ENCODE results near the gene PSME3IP1.

Gene PSME3IP1, protein sequence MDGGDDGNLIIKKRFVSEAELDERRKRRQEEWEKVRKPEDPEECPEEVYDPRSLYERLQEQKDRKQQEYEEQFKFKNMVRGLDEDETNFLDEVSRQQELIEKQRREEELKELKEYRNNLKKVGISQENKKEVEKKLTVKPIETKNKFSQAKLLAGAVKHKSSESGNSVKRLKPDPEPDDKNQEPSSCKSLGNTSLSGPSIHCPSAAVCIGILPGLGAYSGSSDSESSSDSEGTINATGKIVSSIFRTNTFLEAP

DNA sequence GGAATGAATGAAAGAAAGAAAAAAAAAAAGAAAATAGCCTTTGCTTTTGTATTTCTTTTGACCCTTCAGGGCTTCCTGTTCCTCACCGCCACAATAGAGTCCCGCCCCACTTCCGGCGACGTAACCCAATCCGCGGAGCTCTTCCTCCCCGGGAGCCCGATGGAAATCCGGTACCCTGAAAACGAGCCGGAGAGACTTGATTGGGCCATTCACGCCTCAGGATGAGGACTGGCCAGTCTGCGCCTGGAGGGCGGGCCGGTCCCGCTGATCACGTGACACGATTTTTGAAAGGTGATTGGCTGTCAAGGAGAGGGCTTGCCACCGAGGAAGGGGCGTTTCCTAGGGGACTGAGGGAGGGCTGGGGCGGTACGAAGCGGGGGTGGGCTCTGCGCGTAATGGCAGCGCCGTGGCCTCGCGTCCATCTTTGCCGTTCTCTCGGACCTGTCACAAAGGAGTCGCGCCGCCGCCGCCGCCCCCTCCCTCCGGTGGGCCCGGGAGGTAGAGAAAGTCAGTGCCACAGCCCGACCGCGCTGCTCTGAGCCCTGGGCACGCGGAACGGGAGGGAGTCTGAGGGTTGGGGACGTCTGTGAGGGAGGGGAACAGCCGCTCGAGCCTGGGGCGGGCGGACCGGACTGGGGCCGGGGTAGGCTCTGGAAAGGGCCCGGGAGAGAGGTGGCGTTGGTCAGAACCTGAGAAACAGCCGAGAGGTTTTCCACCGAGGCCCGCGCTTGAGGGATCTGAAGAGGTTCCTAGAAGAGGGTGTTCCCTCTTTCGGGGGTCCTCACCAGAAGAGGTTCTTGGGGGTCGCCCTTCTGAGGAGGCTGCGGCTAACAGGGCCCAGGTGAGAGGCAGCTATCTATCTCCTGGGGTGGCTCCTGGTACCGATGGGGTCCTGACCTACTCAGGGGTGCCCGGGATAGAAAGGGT lies at the start of gene PSME3IP1, which contains the start of gene RSPRY1:
Gene PSME3IP1 (minus strand): TSS at position 95 of the 927 bp plus-strand sequence. CDS start 12,185 bp downstream, outside the sequence.
Gene RSPRY1 (plus strand): TSS at position 385 of the 927 bp plus-strand sequence. CDS start 18,330 bp downstream, outside the sequence.
- H4K20me1 ChIP-seq: peaks cover 10 to 54% (median 40%) of the 10 kb centered on the region in 11 experiments; a peak in 17 of 22 replicates
- H3K27me3 ChIP-seq: no peaks in the 10 kb centered on the region
- no peak for TF ChIP-seq Cebpa-rat (IDR thresholded peaks at IDR 0.05)
- H3K4me1 ChIP-seq: peaks cover 22 to 53% (median 39%) of the 10 kb centered on the region in 10 experiments
- H3K9me3 ChIP-seq (replicated peaks in 1 of 11): no peaks in the 10 kb centered on the region
- H3K4me2 ChIP-seq: peak within 1 kb of the TSS; percentile 91 to 99 (median 95)
- H3K27ac ChIP-seq: peak within 1 kb of the TSS; percentile 87 to 97 (median 92)
- peaks cover 4 to 20% (median 11%) of the 10 kb centered on the region in 11 experiments; a peak in 15 of 22 replicates for H3K36me3 ChIP-seq
- peak within 1 kb of the TSS; percentile 91 to 98 (median 94) for H3K9ac ChIP-seq
- peak within 1 kb of the TSS; percentile 83 to 99 (median 88) for H3K4me3 ChIP-seq

DNA sequence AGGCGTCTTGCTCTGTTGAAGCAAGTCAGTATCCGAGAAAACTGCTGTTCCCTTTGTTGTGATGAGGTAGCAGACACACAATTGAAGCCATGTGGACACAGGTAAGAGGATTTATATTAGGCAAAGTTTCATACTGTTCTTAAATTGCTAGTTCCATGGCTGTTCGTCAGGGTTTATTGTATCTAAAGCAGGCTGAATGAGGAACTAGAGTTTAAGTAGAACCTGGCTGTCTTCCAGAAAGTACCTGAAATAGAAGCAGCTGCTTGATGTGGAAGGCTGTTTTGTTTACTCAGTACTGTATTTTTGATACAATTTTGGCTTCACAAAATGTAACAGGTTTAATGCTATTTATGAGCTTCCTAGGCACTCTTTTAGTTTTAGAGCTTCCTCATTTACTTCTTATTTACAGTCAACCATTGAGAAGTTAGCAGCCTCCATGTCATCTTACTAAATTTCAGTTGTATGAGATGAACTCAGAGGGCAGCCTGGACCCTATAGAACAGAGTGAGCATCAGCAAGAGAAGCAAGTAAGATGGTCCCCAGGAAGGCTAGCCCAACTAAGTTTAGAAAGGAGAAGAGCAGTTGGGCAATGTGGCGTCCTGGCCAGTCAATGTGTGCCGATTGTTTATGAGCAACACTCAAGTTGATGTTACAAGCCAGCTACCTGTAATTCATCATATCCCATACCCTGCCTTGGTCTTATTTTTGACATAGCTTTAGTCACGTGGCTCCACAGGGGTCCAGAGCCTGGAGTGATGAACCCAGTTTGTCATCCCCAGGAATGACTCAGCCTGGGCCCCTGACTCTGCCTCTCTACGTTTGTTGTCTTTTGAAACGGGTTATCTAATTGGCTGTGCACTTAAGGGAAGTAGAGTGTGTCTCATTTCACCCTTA lies 49.5 kb upstream of the PSME3IP1 start:
- peak overlapping the region in 2 of 11 experiments; percentile 8 to 11; a peak in 3 of 22 replicates for H3K4me2 ChIP-seq
- H3K4me1 ChIP-seq: peaks cover 0 to 17% (median 7%) of the 10 kb centered on the region in 10 experiments; a peak in 11 of 20 replicates
- peaks cover 81 to 100% (median 98%) of the 10 kb centered on the region in 11 experiments for H3K36me3 ChIP-seq
- no peaks in the 10 kb centered on the region for H3K27me3 ChIP-seq
- no peaks in the 10 kb centered on the region for H3K9me3 ChIP-seq (replicated peaks in 1 of 11)
- H3K9ac ChIP-seq: no peak overlapping the region
- H3K4me3 ChIP-seq: no peak overlapping the region
- no peak for TF ChIP-seq Cebpa-rat (IDR thresholded peaks at IDR 0.05)
- peaks cover 0 to 8% (median 0%) of the 10 kb centered on the region in 11 experiments; a peak in 1 of 22 replicates for H4K20me1 ChIP-seq
- no peak overlapping the region for H3K27ac ChIP-seq

DNA sequence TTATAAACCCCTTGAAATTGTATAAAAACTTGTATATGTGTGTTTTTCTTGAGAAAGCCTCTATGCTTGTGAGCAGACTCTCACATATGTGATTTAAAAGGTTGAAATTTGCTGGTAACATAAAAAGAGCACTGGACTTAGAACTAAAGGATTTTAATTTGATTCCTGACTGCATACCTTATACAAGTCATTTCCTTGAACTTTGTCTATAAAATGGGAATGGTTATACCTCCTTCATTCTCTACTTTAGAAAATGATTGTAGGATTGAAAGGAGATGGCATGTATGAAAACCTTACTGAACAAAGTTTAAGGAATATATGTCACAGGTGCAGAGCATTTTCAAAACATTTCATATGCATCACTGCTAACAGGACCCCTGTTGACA lies 48.9 kb upstream of the PSME3IP1 start:
- Histone ChIP-seq H3K36me3 (peaks cover 85 to 100% (median 98%) of the 10 kb centered on the region in 11 experiments), H3K4me2 (peak overlapping the region in 1 of 11 experiments; percentile 9; a peak in 1 of 22 replicates), H3K9me3 (replicated peaks in 1 of 11) (no peaks in the 10 kb centered on the region), H3K9ac (no peak overlapping the region), H3K27ac (no peak overlapping the region), H3K4me1 (peaks cover 0 to 16% (median 6%) of the 10 kb centered on the region in 10 experiments; a peak in 10 of 20 replicates), H4K20me1 (peaks cover 0 to 8% (median 0%) of the 10 kb centered on the region in 11 experiments; a peak in 1 of 22 replicates), H3K4me3 (no peak overlapping the region), H3K27me3 (no peaks in the 10 kb centered on the region)
- no peak for TF ChIP-seq Cebpa-rat (IDR thresholded peaks at IDR 0.05)

DNA sequence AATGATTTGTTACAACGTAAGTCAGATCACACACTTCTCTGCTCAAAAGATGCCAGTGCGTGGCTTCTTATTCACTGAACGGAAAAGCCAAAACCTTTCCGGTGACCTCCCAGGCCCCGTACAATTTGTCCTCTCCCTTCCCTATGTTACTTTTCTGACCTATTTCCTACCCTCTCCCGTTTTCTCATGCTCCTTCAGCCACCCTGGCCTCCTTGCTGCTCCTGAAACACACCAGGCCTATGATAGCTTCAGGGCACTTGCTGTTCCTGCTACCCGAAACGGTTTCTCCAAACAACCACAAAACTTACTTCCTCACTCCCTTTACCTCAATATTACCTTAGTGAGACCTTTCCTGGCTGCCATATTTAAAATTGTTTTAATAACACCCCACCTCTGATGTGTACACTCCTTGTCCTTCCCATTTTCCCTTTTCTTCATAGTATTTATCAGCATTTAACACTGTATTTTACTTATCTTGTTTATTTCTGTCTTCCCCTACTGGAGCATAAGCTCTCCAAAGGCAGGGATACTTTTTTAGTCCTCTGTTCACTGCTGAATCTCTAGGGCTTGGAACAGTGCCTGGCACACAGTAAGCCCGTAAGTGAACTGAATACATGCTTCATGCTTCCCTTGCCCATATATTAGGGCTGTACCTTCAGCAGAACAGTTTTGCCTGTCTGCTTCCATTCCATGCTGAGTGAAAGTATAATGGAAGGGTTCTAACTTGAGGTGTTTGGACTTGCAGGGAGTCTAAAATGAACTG lies 48.3 kb upstream of the PSME3IP1 start:
- Histone ChIP-seq H3K4me2 (no peak overlapping the region), H3K4me3 (no peak overlapping the region), H3K9ac (no peak overlapping the region), H3K36me3 (peaks cover 85 to 100% (median 100%) of the 10 kb centered on the region in 11 experiments), H3K9me3 (replicated peaks in 1 of 11) (no peaks in the 10 kb centered on the region), H4K20me1 (peaks cover 0 to 8% (median 0%) of the 10 kb centered on the region in 11 experiments; a peak in 1 of 22 replicates), H3K4me1 (peaks cover 0 to 16% (median 6%) of the 10 kb centered on the region in 10 experiments; a peak in 10 of 20 replicates), H3K27me3 (no peaks in the 10 kb centered on the region), H3K27ac (no peak overlapping the region)
- TF ChIP-seq Cebpa-rat (IDR thresholded peaks at IDR 0.05): no peak

DNA sequence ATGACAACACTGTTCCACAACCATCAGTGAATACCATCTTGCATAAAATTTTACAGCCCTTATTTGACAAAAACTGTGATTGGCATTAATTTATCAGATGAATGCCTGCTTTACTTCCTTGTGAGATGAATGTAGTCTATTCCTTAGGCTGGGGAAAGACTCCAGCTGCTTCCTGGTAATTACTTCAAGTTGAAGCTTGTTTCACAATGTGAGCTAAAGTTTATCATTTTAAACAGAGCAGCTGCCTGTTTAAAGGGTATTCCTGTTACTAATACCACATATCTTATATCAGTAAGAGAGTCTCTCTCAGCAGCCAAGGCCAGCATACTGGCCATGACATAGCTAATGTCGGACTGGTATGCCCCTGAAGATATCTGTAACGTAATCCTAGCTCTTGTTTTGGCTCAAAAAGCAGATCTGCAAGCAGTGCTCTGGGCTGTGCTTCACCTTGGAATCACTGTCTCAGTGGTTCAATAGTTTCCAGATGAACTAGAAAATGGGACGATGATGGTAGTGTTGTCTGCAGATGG lies 46.0 kb upstream of the PSME3IP1 start:
- Histone ChIP-seq H3K9ac (no peak overlapping the region), H3K4me1 (peaks cover 0 to 16% (median 6%) of the 10 kb centered on the region in 10 experiments; a peak in 10 of 20 replicates), H3K9me3 (replicated peaks in 1 of 11) (no peaks in the 10 kb centered on the region), H3K36me3 (peaks cover 89 to 100% (median 100%) of the 10 kb centered on the region in 11 experiments), H4K20me1 (peaks cover 0 to 8% (median 0%) of the 10 kb centered on the region in 11 experiments; a peak in 1 of 22 replicates), H3K27ac (no peak overlapping the region), H3K4me3 (no peak overlapping the region), H3K27me3 (no peaks in the 10 kb centered on the region), H3K4me2 (no peak overlapping the region)
- no peak for TF ChIP-seq Cebpa-rat (IDR thresholded peaks at IDR 0.05)

DNA sequence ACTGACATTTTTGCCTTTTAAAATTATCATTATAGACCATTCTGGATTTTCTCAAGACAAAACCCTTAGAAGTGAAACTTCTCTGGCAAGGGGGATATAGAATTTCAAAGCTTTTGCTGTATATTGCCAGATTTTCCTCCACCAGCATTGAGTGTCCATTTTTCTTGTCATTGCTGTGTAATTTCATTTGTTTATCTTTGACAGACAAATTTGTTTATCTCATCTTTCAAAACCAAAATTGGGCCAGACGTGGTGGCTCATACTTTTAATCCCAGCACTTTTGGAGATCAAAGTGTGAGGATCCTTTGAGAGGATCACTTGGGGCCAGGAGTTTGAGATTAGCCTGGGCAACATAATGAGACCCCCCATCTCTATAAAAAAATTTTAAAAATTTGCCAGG lies 43.2 kb upstream of the PSME3IP1 start:
- Histone ChIP-seq H3K9ac (no peak overlapping the region), H3K4me1 (no peaks in the 10 kb centered on the region), H3K4me2 (no peak overlapping the region), H4K20me1 (no peaks in the 10 kb centered on the region; a peak in 1 of 22 replicates), H3K36me3 (peaks cover 98 to 100% (median 100%) of the 10 kb centered on the region in 11 experiments), H3K9me3 (replicated peaks in 1 of 11) (no peaks in the 10 kb centered on the region), H3K27ac (no peak overlapping the region), H3K4me3 (no peak overlapping the region), H3K27me3 (no peaks in the 10 kb centered on the region)
- no peak for TF ChIP-seq Cebpa-rat (IDR thresholded peaks at IDR 0.05)

DNA sequence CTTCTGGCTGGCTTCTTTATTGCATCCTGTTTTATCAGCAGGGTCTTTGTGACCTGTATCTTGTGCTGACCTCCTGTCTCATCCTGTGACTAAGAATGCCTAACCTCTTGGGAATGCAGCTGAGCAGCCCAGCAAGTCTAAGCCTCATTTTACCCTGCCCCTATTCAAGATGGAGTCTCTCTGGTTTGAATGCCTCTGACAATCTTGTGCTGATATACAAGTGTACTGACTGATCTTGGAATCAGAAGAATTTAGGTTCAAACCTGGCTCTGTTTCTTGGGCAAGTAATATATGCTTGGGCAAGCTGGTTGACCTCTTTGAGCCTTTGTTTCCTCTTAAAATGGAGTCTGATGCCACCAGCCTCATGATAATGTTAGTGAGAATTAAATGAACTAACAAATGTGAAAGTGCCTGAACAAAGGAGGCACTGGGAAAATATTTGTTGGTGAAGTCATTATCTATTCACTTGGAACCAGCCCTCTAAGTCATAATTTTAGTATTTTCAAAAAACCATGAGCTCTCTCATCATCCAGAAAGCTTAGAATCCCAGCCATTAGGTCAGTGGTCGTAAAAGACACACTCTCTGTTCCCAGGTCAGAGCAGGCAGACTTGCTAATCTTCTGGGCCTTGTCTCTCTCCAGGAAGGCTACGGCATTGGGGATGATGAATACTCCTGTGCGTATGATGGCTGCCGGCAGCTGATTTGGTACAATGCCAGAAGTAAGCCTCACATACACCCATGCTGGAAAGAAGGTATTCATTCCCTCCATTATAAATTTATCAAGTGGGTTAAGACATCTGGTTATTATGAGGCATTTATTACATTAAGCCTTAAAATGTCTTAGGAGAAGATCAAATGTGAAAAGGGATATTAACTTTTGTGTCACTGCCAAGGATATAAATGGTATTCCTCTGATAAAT lies 41.1 kb upstream of the PSME3IP1 start:
- Histone ChIP-seq H3K27me3 (no peaks in the 10 kb centered on the region), H3K9ac (no peak overlapping the region), H4K20me1 (no peaks in the 10 kb centered on the region; a peak in 1 of 22 replicates), H3K36me3 (peaks cover 98 to 100% (median 100%) of the 10 kb centered on the region in 11 experiments), H3K4me1 (no peaks in the 10 kb centered on the region), H3K27ac (no peak overlapping the region), H3K4me3 (no peak overlapping the region), H3K4me2 (no peak overlapping the region), H3K9me3 (replicated peaks in 1 of 11) (no peaks in the 10 kb centered on the region)
- TF ChIP-seq Cebpa-rat (IDR thresholded peaks at IDR 0.05): no peak
